ENCODE measurements around the gene PLXNA4. TPM values are rescaled to one million over a fixed set of nuclear protein-coding genes. Genes with fewer than 3 reads are reported as not detected.

PLXNA4 gene
- polyA plus RNA-seq, 1 donor (not counting 4 experiments of a cell fraction or from before 2014, with no cell fraction given): 0.01 TPM

DNA sequence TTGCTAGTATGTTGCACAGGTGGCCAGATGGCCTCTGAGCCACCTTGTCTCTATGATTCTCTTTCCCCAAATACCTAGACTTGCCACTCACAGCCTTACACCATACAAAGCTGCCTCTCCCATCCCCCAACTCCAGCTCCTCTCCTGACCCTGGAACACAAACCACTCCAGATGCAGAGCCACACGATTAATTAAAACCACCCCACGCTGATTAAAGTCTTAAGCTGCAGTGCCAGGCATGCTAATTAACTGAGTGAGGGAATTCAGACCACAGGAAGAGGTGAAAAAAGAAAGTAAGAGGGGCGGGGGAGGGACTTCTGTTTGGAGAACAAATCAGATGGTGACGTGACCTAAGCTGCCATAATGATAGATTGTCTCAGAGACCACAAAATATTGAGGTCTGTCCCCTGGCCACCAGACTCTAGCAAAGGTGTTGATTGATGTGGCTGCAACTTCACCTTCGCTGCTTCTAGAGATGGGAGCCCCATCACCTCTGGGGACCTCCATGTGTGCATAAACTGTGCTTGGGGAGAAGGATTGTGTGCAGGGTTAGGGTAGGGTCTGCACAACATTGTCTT is 331.3 kb downstream of the PLXNA4 start:
- FAIRE-seq (no peak), DNase-seq (ENCODE audit: low read depth, low spot score) (no peak)
- Histone ChIP-seq H3K36me3 (ENCODE audit: control insufficient read depth in 2 of 2, extremely low read depth in 1 of 2, insufficient read depth in 2 of 2, low read length in 2 of 2) (no peaks in the 10 kb centered on the region), H4K20me1 (ENCODE audit: control insufficient read depth, extremely low read depth, insufficient read depth, low read length) (no peaks in the 10 kb centered on the region), H3K79me2 (ENCODE audit: control insufficient read depth, insufficient read depth, low read length) (no peaks in the 10 kb centered on the region), H3K27me3 (ENCODE audit: control insufficient read depth, extremely low read depth, insufficient read depth, low read length) (peaks cover 12% of the 10 kb centered on the region), H3K9me3 (ENCODE audit: control insufficient read depth, low read depth, low read length) (no peaks in the 10 kb centered on the region), H3K4me3 (ENCODE audit: control insufficient read depth in 2 of 3, extremely low read depth in 1 of 3, insufficient read depth in 2 of 3, low read depth in 1 of 3, low read length in 3 of 3) (no peak overlapping the region), H2AFZ (ENCODE audit: control insufficient read depth, low read length) (no peak overlapping the region), H3K27ac (ENCODE audit: control insufficient read depth, insufficient read depth, low read length) (no peak overlapping the region), H3K4me1 (ENCODE audit: control insufficient read depth, extremely low read depth, insufficient read depth, low read length) (peaks cover 1% of the 10 kb centered on the region), H3K9me1 (ENCODE audit: control insufficient read depth, extremely low read depth, insufficient read depth, low read length) (no peaks in the 10 kb centered on the region), H3K9ac (ENCODE audit: control insufficient read depth, extremely low read depth, insufficient read depth, low read length) (no peak overlapping the region), H3K4me2 (ENCODE audit: control insufficient read depth, extremely low read depth, insufficient read depth, low read depth, low read length) (no peak overlapping the region)
- dilution Hi-C loops (cut with MboI; ENCODE audit: extremely low pct_ligation_motif_present, low sequenced_read_pairs): no loop called here
- TF ChIP-seq, protein P1, sequence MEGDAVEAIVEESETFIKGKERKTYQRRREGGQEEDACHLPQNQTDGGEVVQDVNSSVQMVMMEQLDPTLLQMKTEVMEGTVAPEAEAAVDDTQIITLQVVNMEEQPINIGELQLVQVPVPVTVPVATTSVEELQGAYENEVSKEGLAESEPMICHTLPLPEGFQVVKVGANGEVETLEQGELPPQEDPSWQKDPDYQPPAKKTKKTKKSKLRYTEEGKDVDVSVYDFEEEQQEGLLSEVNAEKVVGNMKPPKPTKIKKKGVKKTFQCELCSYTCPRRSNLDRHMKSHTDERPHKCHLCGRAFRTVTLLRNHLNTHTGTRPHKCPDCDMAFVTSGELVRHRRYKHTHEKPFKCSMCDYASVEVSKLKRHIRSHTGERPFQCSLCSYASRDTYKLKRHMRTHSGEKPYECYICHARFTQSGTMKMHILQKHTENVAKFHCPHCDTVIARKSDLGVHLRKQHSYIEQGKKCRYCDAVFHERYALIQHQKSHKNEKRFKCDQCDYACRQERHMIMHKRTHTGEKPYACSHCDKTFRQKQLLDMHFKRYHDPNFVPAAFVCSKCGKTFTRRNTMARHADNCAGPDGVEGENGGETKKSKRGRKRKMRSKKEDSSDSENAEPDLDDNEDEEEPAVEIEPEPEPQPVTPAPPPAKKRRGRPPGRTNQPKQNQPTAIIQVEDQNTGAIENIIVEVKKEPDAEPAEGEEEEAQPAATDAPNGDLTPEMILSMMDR (optimal IDR thresholded peaks at IDR 0.05 in 1 of 3, IDR thresholded peaks at IDR 0.05 in 1 of 3, conservative IDR thresholded peaks at IDR 0.05 in 1 of 3; ENCODE audit: extremely low read depth in 1 of 3, insufficient read depth in 2 of 3, low read length in 3 of 3): no peak
- no peak for TF ChIP-seq EZH2 (IDR thresholded peaks at IDR 0.05; ENCODE audit: low read length)

DNA sequence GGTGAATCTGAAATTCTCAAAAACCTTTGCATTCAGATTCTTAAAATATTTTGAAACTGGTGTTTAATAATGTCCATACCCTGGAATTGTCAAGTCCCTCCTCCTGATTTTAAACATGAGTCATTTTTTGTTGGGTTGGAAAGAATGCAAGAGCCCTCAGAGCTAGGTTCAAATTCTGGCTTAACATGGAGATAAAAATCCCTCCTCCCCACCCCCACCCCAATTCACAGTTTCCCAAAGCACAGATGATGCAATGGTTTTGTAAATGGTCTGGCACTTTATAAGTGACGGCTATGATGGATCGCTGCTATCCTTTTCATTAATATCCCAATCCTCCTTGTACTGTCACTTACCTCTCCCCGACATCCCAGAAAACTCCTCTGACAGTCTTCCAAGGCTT is 332.8 kb downstream of the PLXNA4 start:
- Histone ChIP-seq H3K27me3 (ENCODE audit: control insufficient read depth, extremely low read depth, insufficient read depth, low read length) (peaks cover 4% of the 10 kb centered on the region), H3K9ac (ENCODE audit: control insufficient read depth, extremely low read depth, insufficient read depth, low read length) (no peak overlapping the region), H3K4me3 (ENCODE audit: control insufficient read depth in 2 of 3, extremely low read depth in 1 of 3, insufficient read depth in 2 of 3, low read depth in 1 of 3, low read length in 3 of 3) (no peak overlapping the region), H2AFZ (ENCODE audit: control insufficient read depth, low read length) (no peak overlapping the region), H3K9me3 (ENCODE audit: control insufficient read depth, low read depth, low read length) (no peaks in the 10 kb centered on the region), H3K4me1 (ENCODE audit: control insufficient read depth, extremely low read depth, insufficient read depth, low read length) (peaks cover 12% of the 10 kb centered on the region), H3K27ac (ENCODE audit: control insufficient read depth, insufficient read depth, low read length) (no peak overlapping the region), H3K79me2 (ENCODE audit: control insufficient read depth, insufficient read depth, low read length) (no peaks in the 10 kb centered on the region), H4K20me1 (ENCODE audit: control insufficient read depth, extremely low read depth, insufficient read depth, low read length) (no peaks in the 10 kb centered on the region), H3K9me1 (ENCODE audit: control insufficient read depth, extremely low read depth, insufficient read depth, low read length) (no peaks in the 10 kb centered on the region), H3K36me3 (ENCODE audit: control insufficient read depth in 2 of 2, extremely low read depth in 1 of 2, insufficient read depth in 2 of 2, low read length in 2 of 2) (no peaks in the 10 kb centered on the region), H3K4me2 (ENCODE audit: control insufficient read depth, extremely low read depth, insufficient read depth, low read depth, low read length) (no peak overlapping the region)
- FAIRE-seq: no peak
- TF ChIP-seq EZH2 (IDR thresholded peaks at IDR 0.05; ENCODE audit: low read length): no peak
- TF ChIP-seq, protein P1 (optimal IDR thresholded peaks at IDR 0.05 in 1 of 3, IDR thresholded peaks at IDR 0.05 in 1 of 3, conservative IDR thresholded peaks at IDR 0.05 in 1 of 3; ENCODE audit: extremely low read depth in 1 of 3, insufficient read depth in 2 of 3, low read length in 3 of 3): no peak
- dilution Hi-C loops (cut with MboI; ENCODE audit: extremely low pct_ligation_motif_present, low sequenced_read_pairs): no loop called here
- no peak for DNase-seq (ENCODE audit: low read depth, low spot score)

Measured in keratinocyte (primary cell).